ENCODE measurements around the gene PROC.

GRCh38 chr2:127379712-127380355 lies 38.4 kb upstream of the PROC start:
- no peak for TF ChIP-seq POLR2A (IDR thresholded peaks at IDR 0.05)
- TF ChIP-seq, protein P1, sequence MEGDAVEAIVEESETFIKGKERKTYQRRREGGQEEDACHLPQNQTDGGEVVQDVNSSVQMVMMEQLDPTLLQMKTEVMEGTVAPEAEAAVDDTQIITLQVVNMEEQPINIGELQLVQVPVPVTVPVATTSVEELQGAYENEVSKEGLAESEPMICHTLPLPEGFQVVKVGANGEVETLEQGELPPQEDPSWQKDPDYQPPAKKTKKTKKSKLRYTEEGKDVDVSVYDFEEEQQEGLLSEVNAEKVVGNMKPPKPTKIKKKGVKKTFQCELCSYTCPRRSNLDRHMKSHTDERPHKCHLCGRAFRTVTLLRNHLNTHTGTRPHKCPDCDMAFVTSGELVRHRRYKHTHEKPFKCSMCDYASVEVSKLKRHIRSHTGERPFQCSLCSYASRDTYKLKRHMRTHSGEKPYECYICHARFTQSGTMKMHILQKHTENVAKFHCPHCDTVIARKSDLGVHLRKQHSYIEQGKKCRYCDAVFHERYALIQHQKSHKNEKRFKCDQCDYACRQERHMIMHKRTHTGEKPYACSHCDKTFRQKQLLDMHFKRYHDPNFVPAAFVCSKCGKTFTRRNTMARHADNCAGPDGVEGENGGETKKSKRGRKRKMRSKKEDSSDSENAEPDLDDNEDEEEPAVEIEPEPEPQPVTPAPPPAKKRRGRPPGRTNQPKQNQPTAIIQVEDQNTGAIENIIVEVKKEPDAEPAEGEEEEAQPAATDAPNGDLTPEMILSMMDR (IDR thresholded peaks at IDR 0.05): no peak

Measured in adrenal gland (tissue), 5 donors.